Measurements from ENCODE around the gene DUSP28.
"Not testable (repeated sequence)": the region's sequence is repeated elsewhere in the genome, so short reads cannot be mapped to it uniquely, and the experiment has no call there.

Gene DUSP28, protein sequence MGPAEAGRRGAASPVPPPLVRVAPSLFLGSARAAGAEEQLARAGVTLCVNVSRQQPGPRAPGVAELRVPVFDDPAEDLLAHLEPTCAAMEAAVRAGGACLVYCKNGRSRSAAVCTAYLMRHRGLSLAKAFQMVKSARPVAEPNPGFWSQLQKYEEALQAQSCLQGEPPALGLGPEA

DNA sequence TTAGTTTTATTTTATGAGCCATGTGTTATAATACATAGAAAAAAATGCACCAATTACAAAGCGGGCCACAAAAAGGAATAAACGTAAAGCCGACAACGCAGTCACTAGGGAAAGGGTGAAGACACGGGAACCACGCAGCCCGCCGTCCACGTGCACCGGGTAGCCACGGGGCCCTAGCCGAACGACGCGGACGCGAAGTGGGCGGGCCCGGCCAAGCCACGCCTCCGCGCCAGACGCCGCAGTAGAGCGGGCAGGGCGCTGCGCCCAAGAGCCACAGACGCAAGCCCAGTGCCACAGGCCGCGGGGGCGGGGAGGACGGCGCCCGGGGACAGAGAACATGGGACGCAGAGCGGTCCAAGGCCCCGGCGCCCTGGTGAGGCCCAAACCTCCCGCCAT is at the start of gene DUSP28:
Gene DUSP28 (plus strand): TSS at position 274 of the 396 bp plus-strand sequence. CDS start 328 bp downstream, outside the sequence.
- DNase-seq (ENCODE audit: low spot score) = peak; percentile 86

DNA sequence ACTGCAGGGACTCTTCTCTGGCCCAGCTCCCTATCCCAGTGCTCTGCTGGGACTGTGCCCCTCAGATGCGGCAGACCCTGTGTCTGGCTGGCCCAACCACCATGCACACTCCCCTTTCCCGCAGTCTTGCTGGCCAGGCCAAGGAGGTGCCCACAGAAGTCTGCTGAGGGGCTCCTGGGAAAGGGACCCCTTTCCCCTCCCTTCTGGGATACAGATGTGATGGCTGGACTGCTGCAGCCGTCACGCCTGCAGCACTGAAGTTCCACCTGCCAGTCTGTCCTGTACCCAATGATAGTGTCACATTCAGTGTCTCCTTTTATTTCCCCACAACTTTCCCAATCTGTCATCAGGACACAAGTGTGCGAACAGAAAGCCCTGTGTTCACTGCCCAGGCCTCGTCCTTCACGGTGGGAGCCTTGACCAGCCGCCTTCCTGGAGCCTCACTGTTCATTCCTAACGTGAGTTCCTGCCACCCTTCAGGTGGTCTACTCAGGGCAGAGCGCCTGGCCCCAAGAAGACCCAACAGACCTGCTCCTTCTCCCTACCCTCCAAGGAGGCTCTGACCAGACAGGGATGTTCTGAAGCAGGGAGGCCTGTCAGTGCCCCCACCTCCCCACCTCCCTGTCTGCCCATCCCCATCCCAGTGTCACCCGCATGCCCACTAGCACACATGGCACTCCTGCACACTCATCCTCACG is 49.5 kb upstream of the DUSP28 start:
- DNase-seq (ENCODE audit: low spot score) = peak; percentile 44

DNA sequence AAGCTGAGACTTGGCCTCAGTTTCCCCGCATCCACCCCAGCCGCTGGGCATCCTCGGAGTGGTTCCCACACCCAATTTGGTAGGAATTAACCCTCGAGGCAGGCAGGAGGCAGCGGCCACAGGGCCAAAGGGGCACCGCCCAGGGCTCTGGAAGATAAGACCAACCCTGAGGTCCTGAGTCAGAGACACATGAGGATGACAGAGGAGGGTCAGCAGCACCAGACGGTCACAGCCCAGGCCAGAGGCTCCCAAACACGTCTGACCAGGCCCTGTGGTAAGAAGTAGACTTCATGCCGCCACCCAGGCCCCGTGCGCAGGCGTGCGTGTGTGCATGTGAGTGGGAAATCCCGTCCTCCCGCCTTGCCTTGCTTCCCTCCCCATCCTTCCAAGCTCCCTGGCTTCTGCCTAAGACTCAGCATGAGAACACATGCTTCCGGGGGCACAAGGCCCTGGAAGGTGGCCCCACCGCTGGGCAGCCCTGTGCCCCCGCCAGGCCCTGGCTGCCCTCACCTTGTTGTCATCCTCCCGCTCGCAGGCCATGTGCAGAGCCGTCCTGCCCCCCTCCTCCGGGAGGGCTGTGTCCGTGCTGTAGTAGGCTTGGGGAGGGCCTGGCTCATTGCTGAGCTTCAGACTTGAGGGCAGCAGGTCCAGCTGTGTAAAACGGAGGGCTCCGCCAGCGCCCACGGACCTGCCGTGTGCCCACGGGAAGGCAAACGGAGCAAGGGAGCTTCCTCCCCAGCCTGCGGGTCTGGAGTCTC is 48.6 kb upstream of the DUSP28 start:
- DNase-seq (ENCODE audit: low spot score) = peak; percentile 61

DNA sequence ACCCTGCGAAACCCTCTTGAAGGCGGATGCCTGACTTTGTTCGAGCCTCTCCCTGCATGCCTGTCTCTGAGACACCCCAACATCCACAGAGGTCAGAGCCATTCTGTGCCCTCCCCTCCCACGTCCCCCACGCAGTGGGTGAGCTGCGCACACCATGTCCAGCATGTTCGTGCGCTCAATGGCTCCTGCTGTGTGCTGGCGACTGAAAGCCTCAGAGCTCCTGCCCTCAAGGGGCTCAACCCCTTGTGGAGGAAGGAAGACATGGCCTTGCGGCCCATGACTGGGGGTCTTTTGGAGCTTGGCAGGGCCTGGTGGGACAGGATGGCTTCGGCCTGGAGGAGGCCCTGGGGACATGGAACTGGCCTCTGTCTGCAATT is 48.1 kb upstream of the DUSP28 start:
- no peak for DNase-seq (ENCODE audit: low spot score)

DNA sequence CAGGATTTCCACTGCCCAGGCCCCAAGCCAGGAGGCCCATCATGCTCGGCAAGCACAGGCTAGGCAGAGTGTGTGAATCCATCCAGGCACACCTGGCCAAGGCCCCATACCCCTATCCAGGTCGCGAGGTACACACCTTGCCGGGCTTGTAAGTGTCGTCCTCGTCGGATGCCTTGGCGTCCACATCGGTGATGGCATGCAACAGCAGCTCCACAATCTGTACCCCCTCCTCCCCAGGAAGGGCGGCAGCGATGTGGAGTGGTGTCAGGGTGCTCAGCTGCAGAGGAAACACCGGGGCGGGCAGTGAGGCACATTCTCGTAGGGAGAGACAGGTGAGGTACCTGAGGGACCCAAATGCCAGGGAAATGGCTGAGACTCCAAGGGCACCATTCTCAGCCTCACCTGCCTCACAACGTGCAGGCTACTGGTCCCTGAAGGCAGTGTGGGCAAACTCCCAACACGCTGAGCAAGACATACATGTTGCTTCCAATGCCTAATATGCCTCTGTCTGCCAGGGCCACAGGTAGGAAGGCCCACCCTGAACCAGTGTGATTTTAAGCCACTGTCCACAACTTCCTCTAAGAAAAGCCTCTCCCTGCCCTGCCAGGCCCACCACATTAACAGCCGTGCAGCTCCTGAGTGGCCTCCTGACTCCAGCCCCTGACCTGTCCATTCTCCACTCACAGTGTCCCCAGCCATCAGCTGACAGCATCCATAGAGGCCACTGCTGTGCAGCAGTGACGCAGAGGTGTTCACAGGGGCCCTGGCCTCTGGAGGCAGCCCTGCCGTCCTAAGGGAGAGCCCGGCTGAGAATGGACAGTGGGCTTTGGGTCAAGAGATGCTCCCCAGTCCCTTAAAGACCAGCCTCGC is 47.3 kb upstream of the DUSP28 start:
- DNase-seq (ENCODE audit: low spot score) = peak; percentile 20

DNA sequence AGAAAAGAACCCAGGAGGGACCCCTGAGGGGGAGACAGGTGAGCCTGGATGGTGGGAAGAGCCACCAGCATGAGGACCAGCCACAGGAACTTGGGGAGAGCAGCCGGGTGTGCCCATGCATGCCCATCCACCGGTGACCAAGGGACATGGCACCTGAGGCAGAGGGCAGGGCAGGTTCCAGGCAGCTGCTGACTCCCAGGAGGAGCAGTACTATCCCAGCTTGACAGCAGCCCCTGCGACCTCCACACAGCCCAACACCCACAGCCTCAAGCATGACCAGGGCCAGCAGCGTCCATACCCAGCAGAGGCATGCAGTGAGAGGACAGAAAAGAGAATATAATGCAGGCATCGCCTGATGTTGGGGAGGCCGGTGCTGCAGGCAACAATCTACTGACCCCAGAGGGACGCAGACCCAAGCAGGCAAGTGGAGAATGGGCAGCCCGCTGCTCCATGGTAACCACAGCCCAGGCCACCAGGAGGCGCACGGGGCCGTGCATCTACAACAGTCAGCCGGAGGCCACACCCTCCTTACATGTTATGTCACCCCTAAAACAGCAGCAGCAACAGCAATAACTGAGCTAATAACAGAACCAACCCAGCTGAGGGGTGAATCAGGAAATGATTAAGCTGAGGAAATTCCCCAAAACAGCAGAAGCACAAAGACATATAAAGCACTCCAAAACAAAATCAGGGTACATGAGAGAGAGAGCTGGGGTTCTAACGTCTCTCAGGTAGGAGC is 46.4 kb upstream of the DUSP28 start:
- DNase-seq (ENCODE audit: low spot score) = peak; percentile 78

DNA sequence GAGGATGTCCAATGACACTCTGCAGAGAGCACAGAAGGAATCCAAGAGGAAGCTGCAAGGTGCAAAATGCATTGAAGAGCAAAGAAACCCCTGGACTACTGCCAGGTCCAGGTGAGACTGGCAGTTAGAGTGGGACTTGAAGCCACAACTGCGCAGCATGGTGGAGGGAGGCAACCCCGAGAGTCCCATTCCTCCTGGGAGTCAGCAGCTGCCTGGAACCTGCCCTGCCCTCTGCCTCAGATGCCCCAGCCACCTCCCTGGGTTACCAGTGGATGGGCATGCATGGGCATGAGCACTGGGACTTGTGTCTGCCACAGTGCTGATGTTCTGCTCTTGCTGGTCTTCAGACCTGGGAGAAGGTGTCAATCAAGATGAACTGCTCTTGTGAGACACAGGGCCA is 45.5 kb upstream of the DUSP28 start:
- DNase-seq (ENCODE audit: low spot score) = peak; percentile 37

DNA sequence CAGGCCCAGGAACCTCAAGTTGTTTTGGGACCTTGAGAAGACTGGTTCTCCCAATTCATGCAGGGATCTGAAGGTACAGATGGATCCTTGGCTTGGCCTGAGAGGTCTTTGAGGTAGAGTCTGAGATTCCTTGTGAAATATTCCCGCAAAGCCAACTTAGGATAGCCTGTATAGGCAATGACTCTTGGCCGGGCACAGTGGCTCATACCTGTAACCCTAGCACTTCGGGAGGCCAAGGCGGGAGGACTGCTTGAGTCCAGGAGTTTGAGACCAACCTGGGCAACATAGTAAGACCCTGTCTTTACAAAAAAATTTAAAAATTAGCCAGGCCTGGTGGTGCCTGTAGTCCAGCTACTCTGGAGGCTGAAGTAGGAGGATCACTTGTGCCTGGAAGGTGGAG is 42.8 kb upstream of the DUSP28 start:
- DNase-seq (ENCODE audit: low spot score) = peak; percentile 18

DNA sequence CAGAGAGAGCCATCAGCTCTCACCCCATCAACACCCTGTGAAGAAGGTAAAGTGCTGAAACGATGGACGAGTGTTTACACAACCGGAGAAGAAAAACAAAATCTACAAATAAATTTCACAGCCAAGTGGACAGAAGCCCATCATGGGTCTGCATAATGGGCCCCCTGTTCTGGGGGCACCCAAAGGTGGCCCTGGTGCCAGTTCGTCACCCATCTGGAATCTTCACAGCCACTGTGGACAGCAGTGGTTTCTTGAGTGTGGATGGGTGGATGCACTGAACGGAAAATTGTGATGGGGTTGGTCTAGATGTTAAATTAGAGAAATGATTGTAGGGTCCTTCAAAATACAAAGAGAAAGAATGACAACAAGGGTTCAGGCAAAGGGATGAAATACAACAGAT is 41.2 kb upstream of the DUSP28 start:
- no peak for DNase-seq (ENCODE audit: low spot score)

DNA sequence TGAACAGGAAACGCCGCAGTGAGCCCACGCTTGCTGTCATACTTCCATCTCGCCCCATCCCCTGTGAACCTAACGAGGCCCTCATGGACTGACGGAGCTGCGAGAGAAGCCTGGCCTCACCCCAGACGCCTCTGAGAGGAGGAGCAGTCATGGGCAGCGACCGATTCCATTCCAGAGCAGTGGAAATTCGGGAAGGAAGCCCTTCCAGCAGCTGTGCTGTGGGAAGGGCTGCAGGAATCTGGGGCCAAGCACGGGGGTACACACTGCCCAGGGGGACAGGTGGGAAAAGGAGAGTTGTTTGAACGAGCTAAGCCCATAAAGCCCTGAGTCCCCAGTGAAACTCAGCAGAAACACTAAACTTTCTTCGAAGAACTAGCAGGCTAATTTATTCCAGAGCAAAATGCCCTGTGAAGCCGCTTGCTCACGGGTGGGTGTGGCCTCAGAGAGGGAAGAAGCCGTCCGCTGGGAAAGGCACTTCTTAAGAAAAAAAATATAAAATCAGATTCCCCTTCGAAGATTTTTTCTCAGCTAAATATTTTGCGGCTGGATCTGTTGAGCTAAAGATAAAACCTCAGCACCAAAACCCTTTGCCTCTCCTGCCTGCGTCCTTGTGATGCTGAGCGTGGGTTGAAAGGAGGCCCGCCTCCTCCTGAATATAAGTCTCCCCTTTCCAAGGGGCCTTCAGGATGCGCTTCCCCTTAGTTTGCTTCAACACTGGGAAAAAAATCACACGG is 40.6 kb upstream of the DUSP28 start:
- peak; percentile 57 for DNase-seq (ENCODE audit: low spot score)

DNA sequence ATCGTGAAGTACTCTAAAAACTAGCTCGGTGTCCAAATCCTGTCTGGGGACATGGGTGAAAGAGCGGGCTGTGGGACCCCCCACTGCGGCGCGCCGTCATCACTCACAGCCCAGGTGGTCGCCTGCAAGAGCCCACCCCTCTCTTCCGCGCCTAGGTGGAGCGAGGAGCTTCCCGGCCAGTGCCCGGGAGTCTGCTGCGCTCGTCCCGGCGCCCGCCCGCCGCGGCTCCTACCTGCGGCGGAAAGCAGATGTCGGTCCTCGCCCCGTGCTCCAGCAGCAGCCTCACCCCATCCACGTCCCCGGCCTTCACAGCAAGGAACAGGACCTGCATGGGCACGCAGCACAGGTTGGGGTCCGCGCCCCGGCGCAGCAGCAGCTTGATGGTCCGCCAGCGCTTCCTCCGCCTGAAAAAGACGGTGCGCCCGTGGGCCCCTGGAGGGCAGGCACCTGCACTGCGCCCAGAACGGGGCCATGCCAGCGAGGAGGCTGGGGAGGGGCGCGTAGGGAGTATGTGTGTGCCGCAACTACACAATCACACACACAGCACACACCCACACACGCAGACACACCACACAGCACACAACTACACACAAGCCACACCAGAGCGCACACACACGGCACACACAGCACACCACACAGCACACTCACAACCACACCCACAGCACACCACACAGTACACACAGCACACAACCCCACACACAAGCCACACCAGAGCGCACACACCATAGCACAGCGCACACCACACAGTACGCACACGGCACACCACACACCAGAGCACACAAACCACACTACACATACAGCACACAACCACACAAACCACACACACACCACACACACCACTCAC is 39.8 kb upstream of the DUSP28 start:
- DNase-seq (ENCODE audit: low spot score) = peak; percentile 62

DNA sequence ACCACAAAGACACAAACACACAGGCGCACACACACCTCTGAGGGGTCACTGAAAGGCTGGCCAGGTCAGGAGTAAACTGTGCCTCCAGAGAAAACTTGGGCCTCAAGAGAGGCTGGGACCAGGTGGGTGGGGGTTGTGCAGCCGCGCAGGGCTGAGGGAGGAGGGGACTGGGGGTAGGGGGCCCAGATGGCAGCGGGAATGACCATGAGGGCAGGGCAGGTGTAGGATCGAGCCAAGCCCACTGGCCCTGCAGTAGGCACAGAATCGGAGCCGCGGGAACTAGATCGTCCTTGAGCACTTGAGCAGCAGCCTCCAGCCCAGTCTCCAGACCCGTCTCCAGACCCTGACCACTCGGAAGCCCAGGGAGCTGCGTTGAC is 39.2 kb upstream of the DUSP28 start:
- DNase-seq (ENCODE audit: low spot score) = peak; percentile 51

DNA sequence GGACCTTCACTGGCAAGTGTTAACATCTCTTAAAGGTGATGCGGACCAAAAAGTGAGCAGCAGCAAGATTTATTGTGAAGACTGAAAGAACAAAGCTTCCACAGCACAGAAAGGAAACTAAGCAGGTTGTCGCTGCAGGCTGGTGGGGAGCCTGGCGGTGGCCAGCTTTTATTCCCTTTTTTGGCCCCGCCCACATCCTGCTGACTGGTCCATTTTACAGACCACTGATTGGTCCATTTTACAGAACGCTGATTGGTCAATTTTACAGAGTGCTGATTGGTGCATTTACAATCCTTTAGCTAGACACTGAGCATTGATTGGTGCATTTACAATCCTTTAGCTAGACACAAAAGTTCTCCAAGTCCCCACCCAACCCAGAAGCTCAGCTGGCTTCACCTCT is 38.3 kb upstream of the DUSP28 start:
- DNase-seq (ENCODE audit: low spot score) = not testable (repeated sequence)

DNA sequence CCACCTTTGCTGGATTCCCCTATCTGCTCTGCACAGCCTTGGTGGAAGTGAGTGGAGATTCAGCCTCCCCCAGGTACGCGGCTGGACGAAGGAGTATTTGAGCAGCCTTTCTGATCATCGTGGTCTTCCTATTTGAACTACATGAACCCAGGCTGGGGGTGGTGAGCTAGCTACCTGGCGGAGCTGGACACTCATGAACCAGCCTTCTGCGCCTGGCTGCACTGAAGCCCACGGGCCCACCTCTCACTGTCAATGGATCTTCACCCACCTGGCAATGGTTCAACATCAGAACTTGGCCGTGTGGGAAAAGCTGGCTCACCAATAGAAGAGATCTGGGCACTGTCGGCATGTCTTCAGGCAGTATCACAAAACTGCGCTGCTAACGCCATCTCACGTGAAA is 37.8 kb upstream of the DUSP28 start:
- peak; percentile 61 for DNase-seq (ENCODE audit: low spot score)

DNA sequence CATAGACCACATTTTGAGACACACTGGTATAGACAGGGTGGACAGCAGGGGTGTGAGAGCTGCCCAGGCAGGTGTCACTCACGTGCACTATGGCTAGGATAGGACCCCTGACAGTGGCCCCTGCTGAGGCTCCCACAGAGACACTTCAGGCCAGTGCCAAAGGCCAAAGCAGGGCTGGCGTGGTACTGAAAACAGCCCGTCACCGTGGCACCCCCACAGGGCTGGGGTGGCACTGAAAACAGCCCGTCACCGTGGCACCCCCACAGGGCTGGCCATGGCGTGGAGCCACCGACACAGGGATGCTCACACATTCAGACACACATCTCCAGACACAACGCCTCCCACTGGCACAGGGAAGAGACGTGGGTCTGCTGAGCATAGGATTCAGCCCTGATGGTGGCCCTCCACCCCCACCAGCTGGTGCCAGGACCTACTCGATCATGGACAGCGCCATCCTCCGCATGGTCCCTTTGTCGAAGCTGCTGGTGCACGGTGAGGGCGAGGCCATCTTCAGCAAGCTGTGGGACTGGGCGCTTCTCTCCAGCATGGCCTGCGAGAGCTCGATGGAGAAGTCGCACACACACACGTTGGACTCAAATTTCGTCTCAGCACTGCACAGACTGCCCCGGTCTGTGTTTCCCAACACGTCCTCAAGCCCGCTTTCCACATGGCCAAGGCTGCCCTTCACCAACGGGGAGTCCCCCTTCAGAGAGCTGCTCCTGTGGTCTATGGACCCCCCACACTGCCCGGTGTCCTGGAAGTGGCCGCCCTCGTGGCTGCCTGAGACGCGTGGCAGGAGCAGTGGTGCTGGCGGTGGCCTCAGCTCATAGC is 36.5 kb upstream of the DUSP28 start:
- DNase-seq (ENCODE audit: low spot score) = peak; percentile 58

DNA sequence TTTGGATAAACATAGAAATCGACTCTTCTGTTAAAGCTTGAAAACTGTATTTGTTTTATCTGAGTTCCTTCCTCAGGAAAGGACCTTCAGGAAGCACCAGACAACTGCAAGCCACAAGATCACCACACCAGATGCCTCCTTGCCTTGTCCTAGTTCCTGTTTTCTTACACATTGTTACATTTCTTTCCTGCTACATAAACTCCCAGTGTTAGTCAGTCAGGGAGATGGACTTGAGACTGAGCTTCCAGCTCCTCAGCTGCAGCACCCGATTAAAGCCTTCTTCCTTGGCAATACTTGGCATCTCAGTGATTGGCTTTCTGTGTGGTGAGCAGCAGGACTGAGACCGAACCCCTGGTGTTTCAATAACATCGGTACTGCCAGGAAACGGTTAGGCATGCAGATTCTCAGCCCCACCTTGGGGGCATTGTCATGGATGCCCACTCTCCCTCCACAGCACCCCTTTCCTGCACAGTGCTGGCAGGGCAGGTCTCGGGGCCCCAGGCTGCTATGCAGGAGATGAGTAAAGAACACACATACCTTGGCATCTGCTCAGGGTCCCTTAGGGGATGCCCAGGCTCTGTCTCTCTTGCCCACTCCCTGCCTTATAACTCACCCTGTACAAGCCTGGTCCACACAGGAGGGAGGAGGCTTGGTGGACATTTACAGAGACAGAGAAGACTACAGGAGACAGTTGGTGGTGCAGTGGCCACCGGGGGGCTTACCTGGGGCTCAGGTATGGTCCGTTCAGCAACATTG is 35.0 kb upstream of the DUSP28 start:
- peak; percentile 34 for DNase-seq (ENCODE audit: low spot score)

DNA sequence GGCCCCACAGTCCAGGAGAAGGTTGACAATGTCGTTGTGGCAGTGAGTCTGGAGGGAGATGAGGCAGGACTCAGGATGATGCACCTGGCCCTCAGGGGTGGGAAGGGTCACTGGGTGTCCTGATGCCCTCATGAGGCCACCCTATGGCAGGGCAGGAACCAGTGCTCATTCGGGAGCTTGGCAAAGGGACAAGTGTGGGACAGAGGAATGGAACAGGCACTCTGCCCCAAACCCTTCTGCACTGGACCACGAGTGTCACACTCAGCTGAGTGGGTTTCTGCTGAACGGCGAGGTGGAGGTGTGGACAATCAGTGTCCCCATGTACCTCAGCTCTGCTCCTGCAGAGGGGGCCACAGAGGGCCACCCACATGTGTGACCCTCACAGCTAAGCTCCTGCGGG is 34.4 kb upstream of the DUSP28 start:
- DNase-seq (ENCODE audit: low spot score) = peak; percentile 28

DNA sequence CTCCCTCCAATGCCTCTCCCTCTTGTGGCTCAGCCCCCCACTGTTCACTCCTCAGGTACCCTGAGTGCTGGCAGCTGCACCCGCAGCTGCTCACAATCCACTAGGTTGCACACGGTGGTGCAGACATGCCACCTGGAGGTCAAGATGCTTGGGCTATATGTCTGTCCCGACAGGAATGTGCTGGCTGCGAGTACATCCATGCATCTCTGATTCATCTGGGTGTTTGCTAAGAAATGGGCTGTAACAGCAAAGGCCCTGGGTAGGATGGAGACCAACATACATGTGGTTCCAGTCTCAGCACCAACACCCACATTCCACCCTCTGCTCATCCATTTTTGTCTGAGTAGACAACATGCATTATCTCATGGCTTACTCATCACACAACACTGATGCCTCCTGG is 33.6 kb upstream of the DUSP28 start:
- DNase-seq (ENCODE audit: low spot score) = peak; percentile 20

Data from left forelimb (tissue), 1 donor.